SH-SY5Y (cell line): ENCODE measurements around the gene NCF4.

Experiments used
- GATA2 ChIP-seq: IDR thresholded peaks from 2 replicates; pipeline ENCODE4 v1.6.1; 2011; ENCODE audit warnings: mild to moderate bottlenecking, low read depth, low read length
- GATA3 ChIP-seq: IDR thresholded peaks from 2 replicates; pipeline ENCODE4 v1.6.1; 2011; ENCODE audit warnings: low read depth, mild to moderate bottlenecking, low read length, moderate library complexity

DNA sequence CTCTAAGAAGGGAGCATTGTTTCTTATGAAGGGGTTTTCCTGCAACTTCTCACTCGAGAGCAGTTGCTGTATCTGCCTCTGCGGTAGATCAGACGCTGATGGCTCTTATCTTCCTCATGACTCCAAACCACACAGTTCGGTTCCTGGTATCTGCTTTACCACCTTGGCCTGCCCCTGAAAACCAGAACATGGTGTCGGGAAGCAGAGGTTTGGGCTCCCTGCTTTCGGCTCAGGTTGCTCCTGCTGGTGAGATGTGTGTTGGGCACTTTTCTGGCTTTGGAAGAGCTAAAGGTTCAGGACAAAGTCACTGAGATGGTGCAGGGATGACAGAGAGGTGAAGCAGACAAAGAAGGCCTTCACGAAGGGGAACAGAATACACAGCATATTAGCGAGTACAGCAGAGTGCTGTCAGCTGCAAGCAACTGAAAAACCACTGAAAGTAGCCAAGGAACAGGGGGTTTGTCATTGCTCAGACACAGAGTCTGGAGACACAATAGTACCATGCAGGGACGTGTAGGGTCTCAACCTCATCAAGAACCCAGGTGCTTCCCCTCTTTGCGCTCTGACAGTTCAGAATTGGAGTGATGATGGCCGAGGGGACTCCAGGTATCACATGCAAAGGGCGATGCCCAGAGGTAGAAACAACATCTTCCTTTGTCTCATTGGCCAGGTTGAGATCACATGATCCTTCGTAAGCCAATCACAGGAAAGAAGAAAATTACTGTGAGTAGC is 40.8 kb downstream of the NCF4 start:
- no peak for TF ChIP-seq GATA3
- TF ChIP-seq GATA2 = no peak
